GM21825 (cell line): ENCODE results near the gene MACF1.

Source experiments
- ATAC-seq: cut with Tn5 transposase; IDR thresholded peaks from one replicate; pipeline ENCODE4 v1.9.1; 2021; ENCODE audit warnings: mild to moderate bottlenecking, moderate library complexity; ENCODE audit not compliant: unreplicated experiment

MACF1 gene

GRCh38 chr1:39213511-39214002 is 9.1 kb downstream of the MACF1 start:
- ATAC-seq: no peak

DNA sequence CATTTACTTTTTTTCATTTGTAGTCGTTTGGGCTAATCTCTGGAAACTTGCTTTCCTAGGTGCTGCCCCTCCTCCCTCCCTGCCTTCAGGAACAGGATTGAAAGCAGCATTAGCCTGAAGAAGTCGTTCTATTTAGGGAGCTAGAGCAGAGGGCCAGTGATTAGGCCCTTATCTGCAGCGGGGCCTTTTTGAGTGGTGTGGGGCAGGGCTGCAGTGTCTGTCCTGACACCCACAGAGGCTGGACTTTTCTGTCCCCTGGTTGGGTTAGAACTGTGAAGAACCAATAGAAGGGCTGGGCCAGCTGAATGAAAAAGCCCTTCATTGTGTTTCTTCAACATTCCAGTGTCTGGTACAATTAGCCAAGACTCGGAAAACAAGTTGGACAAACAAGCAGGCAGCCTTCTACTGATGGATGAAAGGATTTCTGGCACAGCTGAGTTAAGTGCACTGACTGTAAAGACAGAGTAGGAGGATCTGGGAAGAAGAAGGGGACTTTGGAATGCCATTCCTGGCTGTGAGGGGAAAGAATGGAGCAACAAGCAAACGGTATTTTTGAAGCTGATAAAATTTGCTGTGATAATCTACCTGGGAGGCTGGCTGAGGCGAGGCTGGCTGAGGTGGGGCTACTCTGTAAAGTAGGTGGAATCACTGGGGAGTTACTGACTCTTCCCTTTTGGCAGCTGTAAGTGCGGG is 9.7 kb downstream of the MACF1 start:
- no peak for ATAC-seq

GRCh38 chr1:39214714-39214997 is 10.2 kb downstream of the MACF1 start:
- peak; percentile 13 for ATAC-seq

GRCh38 chr1:39214998-39215873 is 10.7 kb downstream of the MACF1 start:
- peak; percentile 62 for ATAC-seq

GRCh38 chr1:39216771-39217170 is 12.3 kb downstream of the MACF1 start:
- no peak for ATAC-seq

DNA sequence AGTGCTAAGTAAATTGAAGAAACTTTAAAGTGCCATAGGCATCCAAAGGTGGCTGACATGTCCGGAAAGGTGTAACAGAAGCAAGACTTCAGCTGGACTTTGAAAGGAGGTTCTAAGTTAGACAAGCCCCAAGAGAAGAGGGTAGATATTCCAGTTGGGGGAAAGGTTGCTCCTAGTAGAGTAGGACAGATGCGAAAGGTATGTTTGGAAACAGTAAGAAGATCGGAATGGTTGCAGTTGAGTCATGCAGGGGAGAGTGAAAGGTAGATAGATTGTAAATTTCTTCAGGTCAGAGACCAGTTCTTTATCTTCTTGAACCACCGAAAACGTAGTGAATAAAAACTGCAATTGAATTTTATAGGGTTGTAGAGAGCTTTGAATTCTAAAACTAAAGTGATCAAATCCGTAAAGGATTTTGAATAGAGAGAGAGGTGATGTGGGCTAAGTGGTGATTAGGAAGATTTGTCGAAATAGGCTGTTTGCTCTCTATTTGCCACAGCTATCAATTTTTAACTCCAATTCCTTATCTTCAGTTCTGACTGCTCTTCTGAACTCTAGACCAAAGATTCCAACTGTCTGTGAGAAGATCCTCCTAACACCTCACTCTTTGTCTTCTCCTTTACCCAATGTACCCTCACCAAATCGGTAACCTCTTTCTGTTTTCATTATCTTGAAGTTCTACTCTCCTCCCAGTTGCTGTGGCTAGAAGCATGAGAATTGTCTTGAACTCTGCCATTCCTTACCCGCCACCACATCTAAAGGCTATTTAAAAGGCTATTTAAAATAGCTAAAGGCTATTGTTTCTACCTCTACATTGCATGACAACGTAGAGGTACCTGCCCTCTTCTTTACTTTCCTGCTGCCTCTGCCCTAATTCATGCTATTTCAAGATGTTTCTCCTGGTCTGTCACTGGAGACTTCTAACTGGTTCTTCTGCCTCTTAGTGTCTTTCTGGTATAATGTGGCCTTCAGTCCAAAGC is 16.7 kb downstream of the MACF1 start:
- no peak for ATAC-seq

GRCh38 chr1:39224295-39224829 is 19.9 kb downstream of the MACF1 start:
- ATAC-seq: no peak

- no peak for ATAC-seq
These were observed 22.3 kb downstream of the MACF1 start for GRCh38 chr1:39226836-39227235.

- ATAC-seq: no peak
These were observed 23.8 kb downstream of the MACF1 start for GRCh38 chr1:39228252-39228651.

- no peak for ATAC-seq
These were observed 25.0 kb downstream of the MACF1 start for GRCh38 chr1:39229504-39229903.

DNA sequence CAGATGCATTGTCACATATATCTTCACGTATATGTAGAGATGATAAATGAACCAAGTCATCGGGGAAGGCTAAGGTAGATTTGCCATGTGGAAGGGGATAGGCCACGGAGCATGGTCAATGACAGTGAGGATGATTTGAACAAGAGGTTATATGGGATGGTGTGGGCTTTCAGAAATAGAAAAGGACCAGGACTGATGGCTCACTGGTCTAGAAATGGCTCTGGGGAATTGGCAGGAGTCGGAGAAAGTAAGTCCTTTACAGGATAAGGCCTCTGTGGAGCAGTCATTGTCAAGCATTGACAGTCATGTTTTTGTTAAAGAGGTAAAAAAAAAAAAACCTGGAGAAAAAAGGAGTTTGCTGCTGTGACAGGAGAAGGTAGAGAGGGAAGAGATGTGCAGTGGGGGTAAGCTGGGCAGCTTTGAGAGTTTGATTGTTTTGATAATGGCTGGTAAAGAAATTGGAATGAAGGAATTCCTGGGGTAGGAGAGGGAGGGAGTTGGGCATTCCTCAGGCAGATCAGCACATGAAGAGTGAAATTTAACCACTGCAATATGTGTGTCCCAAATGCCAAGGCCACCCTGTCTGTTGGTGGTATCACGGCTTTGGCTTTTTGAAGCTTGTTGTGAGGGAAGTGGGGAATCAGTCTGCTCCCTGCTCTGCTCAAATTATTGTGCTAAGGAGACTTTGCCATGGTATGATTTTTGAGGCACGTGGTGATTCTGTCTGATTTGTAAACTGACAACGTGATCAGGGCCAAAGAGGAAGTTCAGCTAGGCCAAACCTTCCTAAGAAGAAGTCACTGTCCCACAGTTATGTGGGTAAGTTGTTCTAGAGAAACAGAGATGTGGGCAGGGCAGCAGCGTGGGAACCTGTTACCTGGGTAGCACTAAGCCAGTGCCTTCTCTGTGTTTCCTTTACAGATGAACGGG is 26.0 kb downstream of the MACF1 start:
- peak; percentile 87 for ATAC-seq

GRCh38 chr1:39236971-39237370 is 32.5 kb downstream of the MACF1 start:
- ATAC-seq: no peak

- no peak for ATAC-seq
These were observed 34.0 kb downstream of the MACF1 start for GRCh38 chr1:39238476-39238875.

DNA sequence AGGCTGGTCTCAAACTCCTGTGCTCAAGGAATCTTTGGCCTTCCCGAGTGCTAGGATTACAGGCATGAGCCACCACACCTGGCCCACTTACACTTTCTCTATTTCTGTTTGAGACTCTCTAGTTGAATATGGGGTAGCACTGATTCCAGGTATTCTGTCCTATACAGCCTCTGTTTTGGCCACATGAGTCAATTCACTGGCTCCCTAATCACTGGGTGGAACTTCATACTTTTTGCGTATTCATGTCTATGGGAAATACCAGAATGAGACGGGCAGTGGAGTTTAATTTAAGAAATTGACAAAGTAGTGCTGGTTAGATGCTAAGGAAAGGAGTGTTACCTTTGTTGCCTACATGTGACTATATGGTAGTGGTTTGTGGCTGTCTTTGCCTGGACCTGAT is 35.5 kb downstream of the MACF1 start:
- no peak for ATAC-seq

DNA sequence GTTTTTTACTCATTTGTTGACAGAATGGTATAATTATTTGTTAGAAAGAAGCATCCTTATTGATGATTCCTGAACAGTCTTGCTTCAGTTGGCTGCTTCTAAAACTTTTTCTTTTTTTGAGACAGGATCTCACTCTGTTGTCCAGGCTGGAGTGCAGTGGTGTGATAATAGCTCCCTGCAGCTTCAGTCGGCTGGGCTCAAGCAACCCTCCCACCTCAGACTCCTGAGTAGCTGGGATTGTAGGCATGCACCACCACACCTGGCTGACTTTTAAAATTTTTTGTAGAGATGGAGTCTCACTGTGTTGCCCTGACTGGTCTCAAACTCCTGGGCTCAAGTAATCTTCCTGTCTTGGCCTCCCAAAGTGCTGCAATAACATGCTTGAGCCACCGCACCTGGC is 38.8 kb downstream of the MACF1 start:
- no peak for ATAC-seq

- ATAC-seq: no peak
These were observed 46.2 kb downstream of the MACF1 start for GRCh38 chr1:39250460-39251240.

DNA sequence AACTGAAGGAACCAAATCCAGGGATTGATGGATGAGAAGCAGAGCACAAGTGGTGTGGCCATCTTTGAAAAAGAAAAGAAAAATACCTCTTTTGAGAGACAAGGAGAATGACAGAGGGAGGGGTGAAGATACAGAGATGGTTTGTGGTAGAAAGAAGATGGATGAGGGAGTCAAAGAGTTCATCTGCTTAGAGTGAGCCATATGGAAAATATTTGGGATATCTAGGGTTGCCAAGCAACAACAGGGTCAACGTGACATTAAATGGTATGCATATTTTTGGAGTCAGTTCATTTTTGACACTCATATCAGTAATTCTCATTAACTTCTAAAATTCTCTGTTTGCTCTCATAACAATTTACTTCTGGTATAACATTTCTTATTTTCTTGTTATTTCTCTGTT is 50.7 kb downstream of the MACF1 start:
- no peak for ATAC-seq

- ATAC-seq: no peak
These were observed 53.8 kb downstream of the MACF1 start for GRCh38 chr1:39258146-39258924.
